SK-N-SH (cell line): ENCODE measurements around the gene GNAZ.

Experiments used
- CTCF ChIP-seq: fragments of 200-600 bp; sonication (generic); IDR thresholded peaks from 2 replicates; pipeline ENCODE4 v1.6.1; 2017; ENCODE audit warnings: antibody characterized with exemption, mild to moderate bottlenecking, moderate library complexity
- ELF1 ChIP-seq: IDR thresholded peaks from 2 replicates; pipeline ENCODE4 v1.4.0; 2012
- EP300 ChIP-seq, 2 experiments: IDR thresholded peaks; 2 replicates each; pipeline versions ENCODE4 v1.4.0 to v1.6.1; 2012; ENCODE audit warnings: borderline replicate concordance in 1 of 2, low read depth in 1 of 2, low read length in 1 of 2
- FOXJ3 ChIP-seq: sonication (generic); formaldehyde crosslinking; IDR thresholded peaks from 2 replicates; pipeline ENCODE4 v1.5.1; 2020; ENCODE audit warnings: mild to moderate bottlenecking, missing genetic modification reagents
- GATA2 ChIP-seq: sonication (generic); formaldehyde crosslinking; IDR thresholded peaks from 2 replicates; pipeline ENCODE4 v1.5.0; 2020; ENCODE audit warnings: mild to moderate bottlenecking, missing genetic modification reagents
- MAX ChIP-seq: IDR thresholded peaks from 2 replicates; pipeline ENCODE4 v1.4.0; 2012; ENCODE audit warnings: low read depth
- MEF2A ChIP-seq: IDR thresholded peaks from 2 replicates; pipeline ENCODE4 v1.4.0; 2012; ENCODE audit warnings: low read depth, borderline replicate concordance
- POLR2AphosphoS5 ChIP-seq: IDR thresholded peaks from 2 replicates; pipeline ENCODE4 v1.6.1; 2012; ENCODE audit warnings: low read depth, low read length
- RXRA ChIP-seq: IDR thresholded peaks from 2 replicates; pipeline ENCODE4 v1.4.0; 2012; ENCODE audit warnings: low read depth, mild to moderate bottlenecking, borderline replicate concordance
- SIN3A ChIP-seq: IDR thresholded peaks from 2 replicates; pipeline ENCODE4 v1.6.1; 2012; ENCODE audit warnings: low read depth, mild to moderate bottlenecking, low read length, moderate library complexity, borderline replicate concordance
- TAF1 ChIP-seq: IDR thresholded peaks from 2 replicates; pipeline ENCODE4 v1.6.1; 2012; ENCODE audit warnings: low read depth, mild to moderate bottlenecking, low read length, moderate library complexity, borderline replicate concordance
- YY1 ChIP-seq: IDR thresholded peaks from 2 replicates; pipeline ENCODE4 v1.4.0; 2012; ENCODE audit warnings: low read depth, mild to moderate bottlenecking
- TF ChIP-seq, protein P1 (sequence below): IDR thresholded peaks from 2 replicates; pipeline ENCODE4; 2012
- TF ChIP-seq, protein P2 (sequence below): fragments of 150-350 bp; IDR thresholded peaks from 2 replicates; pipeline ENCODE4 v1.6.1; 2017; ENCODE audit warnings: antibody characterized with exemption, low read length, low read depth, borderline replicate concordance

- TF ChIP-seq CTCF: no peak
- TF ChIP-seq RXRA: no peak
- no peak for TF ChIP-seq MEF2A
- no peak for TF ChIP-seq POLR2AphosphoS5
- TF ChIP-seq, protein P1, sequence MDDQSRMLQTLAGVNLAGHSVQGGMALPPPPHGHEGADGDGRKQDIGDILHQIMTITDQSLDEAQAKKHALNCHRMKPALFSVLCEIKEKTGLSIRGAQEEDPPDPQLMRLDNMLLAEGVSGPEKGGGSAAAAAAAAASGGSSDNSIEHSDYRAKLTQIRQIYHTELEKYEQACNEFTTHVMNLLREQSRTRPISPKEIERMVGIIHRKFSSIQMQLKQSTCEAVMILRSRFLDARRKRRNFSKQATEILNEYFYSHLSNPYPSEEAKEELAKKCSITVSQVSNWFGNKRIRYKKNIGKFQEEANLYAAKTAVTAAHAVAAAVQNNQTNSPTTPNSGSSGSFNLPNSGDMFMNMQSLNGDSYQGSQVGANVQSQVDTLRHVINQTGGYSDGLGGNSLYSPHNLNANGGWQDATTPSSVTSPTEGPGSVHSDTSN: no peak
- no peak for TF ChIP-seq YY1
- TF ChIP-seq, protein P2, sequence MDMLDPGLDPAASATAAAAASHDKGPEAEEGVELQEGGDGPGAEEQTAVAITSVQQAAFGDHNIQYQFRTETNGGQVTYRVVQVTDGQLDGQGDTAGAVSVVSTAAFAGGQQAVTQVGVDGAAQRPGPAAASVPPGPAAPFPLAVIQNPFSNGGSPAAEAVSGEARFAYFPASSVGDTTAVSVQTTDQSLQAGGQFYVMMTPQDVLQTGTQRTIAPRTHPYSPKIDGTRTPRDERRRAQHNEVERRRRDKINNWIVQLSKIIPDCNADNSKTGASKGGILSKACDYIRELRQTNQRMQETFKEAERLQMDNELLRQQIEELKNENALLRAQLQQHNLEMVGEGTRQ: no peak
- TF ChIP-seq TAF1: no peak
- TF ChIP-seq MAX: no peak
- TF ChIP-seq SIN3A: no peak
- TF ChIP-seq EP300 (IDR thresholded peaks at IDR 0.05; ENCODE audit: borderline replicate concordance in 1 of 2, low read depth in 1 of 2, low read length in 1 of 2): no peak
- no peak for TF ChIP-seq ELF1
- no peak for TF ChIP-seq FOXJ3 (CRISPR knock-in tag)
- TF ChIP-seq GATA2: no peak
Measured at GRCh38 chr22:23110190-23110921, 40.0 kb downstream of the GNAZ start.
